Esophagus muscularis mucosa (tissue), 4 donors: ENCODE measurements around the gene TRAF3. TPM values are rescaled to one million over a fixed set of nuclear protein-coding genes. Genes with fewer than 3 reads are reported as not detected.
A peak's percentile ranks its signal among the peaks of the same experiment; 100 is the strongest.

ENCODE experiments used
- DNase-seq: peaks from one replicate; pipeline ENCODE4 v3.0.0-alpha.2; 2017; ENCODE audit errors: extremely low spot score
- H3K27ac ChIP-seq, 4 donors: fragments of 200-600 bp; sonication (generic); replicated peaks in 1 of 4; 1 replicate in 3 of 4; 2 replicates in 1 of 4; pipeline ENCODE4 v1.5.1; 2016 to 2019; ENCODE audit warnings: mild to moderate bottlenecking in 1 of 4
- H3K27me3 ChIP-seq, 4 donors: fragments of 200-600 bp; sonication (generic); one replicate each; pipeline versions ENCODE4 v1.5.1 to v1.6.0; 2016 to 2019
- H3K36me3 ChIP-seq, 4 donors: fragments of 200-600 bp; sonication (generic); one replicate each; pipeline ENCODE4 v1.5.1; 2016 to 2019
- H3K4me1 ChIP-seq, 4 donors: fragments of 200-600 bp; sonication (generic); one replicate each; pipeline ENCODE4 v1.5.1; 2016 to 2019
- H3K4me3 ChIP-seq, 4 donors: fragments of 200-600 bp; sonication (generic); 1 replicate in 2 of 4; 2 replicates in 2 of 4; pipeline ENCODE4 v1.5.1; 2016 to 2019; ENCODE audit warnings: mild to moderate bottlenecking in 4 of 4, moderate library complexity in 1 of 4
- H3K9me3 ChIP-seq, 4 donors: fragments of 200-600 bp; sonication (generic); 1 replicate in 3 of 4; 2 replicates in 1 of 4; pipeline ENCODE4 v1.5.1; 2016 to 2019
- EP300 ChIP-seq: sonication (generic); formaldehyde crosslinking; IDR thresholded peaks from one replicate; pipeline ENCODE4 v1.6.1; 2017; ENCODE audit warnings: antibody characterized with exemption
- POLR2A ChIP-seq: fragments of 450-650 bp; IDR thresholded peaks from one replicate; pipeline ENCODE4 v1.6.1; 2017; ENCODE audit warnings: antibody characterized with exemption, moderate library complexity, mild to moderate bottlenecking, low read depth
- POLR2AphosphoS5 ChIP-seq, 2 donors: sonication (generic); formaldehyde crosslinking; IDR thresholded peaks; one replicate each; pipeline ENCODE4 v1.6.1; 2017; ENCODE audit warnings: antibody characterized with exemption in 2 of 2
- WGBS: methylation state at CpG from one replicate; pipeline ENCODE4 v1.1.5; 2018; 5-methylcytosine and 5-hydroxymethylcytosine counted together
- intact Hi-C: fragments of 100-400 bp; cut with DNase I; formaldehyde crosslinking; loops from one replicate; pipeline ENCODE4 v1.15.1; 2023
- total RNA-seq, 4 donors: library from RNA; depleted of rRNA; stranded (reverse); fragments of >200 nt; gene quantifications; one replicate each; pipeline versions ENCODE4 v1.1.0 to v1.2.1, GENCODE V29; 2016
- TF ChIP-seq, protein P1 (sequence below), 3 experiments: fragments of 200-600 bp in 2 of 3; fragments of 450-650 bp in 1 of 3; sonication (generic) in 2 of 3; IDR thresholded peaks; one replicate each; pipeline ENCODE4 v1.5.1; 2017 to 2019; ENCODE audit warnings: antibody characterized with exemption in 3 of 3, mild to moderate bottlenecking in 2 of 3, moderate library complexity in 1 of 3

Gene TRAF3
- total RNA-seq, 4 donors from 2014 or later: 9.6 to 19.1 (median 17.5) TPM

DNA sequence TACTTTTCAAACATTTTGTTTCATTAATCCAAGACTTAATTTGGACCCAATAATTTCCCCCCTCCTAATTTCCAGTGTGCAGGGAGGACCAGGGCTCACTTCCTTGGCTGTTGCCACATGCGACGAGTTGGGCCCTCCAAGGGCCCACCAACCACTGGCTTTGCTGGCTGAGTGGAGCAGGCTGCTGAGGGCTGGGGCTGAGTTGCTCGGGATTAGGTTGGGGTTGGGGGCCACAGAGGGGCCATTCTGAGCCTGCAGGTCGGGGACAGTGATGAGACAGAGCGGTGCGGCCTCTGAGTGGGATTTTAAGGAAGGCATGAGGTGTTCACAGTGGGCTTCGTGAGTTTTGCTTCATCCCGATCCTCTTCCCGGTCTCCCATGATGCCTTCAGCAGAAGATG, 6.1 kb upstream of the TRAF3 start:
- no peak for DNase-seq
- Histone ChIP-seq H3K4me3 (no peak overlapping the region), H3K4me1 (peaks cover 0 to 12% (median 6%) of the 10 kb centered on the region in 4 donors), H3K27me3 (no peaks in the 10 kb centered on the region), H3K9me3 (no peaks in the 10 kb centered on the region), H3K27ac (no peak overlapping the region), H3K36me3 (no peaks in the 10 kb centered on the region)
- TF ChIP-seq POLR2A (no peak), POLR2AphosphoS5 (IDR thresholded peaks at IDR 0.05) (no peak), EP300 (no peak)
- TF ChIP-seq, protein P1, sequence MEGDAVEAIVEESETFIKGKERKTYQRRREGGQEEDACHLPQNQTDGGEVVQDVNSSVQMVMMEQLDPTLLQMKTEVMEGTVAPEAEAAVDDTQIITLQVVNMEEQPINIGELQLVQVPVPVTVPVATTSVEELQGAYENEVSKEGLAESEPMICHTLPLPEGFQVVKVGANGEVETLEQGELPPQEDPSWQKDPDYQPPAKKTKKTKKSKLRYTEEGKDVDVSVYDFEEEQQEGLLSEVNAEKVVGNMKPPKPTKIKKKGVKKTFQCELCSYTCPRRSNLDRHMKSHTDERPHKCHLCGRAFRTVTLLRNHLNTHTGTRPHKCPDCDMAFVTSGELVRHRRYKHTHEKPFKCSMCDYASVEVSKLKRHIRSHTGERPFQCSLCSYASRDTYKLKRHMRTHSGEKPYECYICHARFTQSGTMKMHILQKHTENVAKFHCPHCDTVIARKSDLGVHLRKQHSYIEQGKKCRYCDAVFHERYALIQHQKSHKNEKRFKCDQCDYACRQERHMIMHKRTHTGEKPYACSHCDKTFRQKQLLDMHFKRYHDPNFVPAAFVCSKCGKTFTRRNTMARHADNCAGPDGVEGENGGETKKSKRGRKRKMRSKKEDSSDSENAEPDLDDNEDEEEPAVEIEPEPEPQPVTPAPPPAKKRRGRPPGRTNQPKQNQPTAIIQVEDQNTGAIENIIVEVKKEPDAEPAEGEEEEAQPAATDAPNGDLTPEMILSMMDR (IDR thresholded peaks at IDR 0.05): no peak
- 95% methylated on average over 7 of the region's 9 CpGs for WGBS
- intact Hi-C loops: loop anchor here (10.0 kb wide), 1 partner anchor 144 kb away; no protein-coding TSS in a partner anchor

DNA sequence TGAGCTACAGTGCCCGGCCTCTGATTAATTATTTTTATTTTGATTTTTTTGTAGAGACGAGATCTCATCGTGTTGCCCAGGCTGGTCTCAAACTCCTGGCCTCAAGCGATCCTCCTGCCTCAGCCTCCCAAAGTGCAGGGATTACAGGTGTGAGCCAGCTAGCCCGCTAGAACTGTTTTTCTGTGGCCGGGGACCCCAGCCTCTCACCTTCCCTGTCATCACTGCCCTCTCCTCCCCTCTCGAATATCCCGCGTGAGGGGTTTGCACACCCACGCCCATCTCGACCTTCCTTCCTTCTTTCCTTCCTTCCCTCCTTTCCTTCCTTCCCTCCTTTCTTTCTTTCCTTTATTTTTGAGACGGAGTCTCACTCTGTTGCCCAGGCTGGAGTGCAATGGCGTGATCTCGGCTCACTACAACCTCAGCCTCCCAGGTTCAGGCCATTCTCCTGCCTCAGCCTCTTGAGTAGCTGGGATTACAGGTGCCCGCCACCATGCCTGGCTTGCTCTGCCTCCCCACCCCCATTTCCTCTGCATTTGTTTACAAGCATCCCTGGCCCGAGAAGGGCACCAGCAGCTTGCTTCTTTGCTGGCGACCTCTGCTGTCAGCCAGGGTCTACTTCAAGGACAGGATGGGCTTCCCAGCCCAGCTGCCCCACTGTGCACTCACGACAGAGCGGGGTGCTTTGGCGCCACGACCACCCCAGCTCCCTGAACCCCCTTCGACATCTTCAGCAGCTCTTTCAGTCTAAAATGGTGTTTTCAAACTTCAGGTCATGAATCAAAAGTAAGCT, 4.3 kb upstream of the TRAF3 start:
- Histone ChIP-seq H3K9me3 (no peaks in the 10 kb centered on the region), H3K27me3 (no peaks in the 10 kb centered on the region), H3K27ac (no peak overlapping the region), H3K36me3 (no peaks in the 10 kb centered on the region), H3K4me3 (no peak overlapping the region), H3K4me1 (peaks cover 0 to 19% (median 6%) of the 10 kb centered on the region in 4 donors)
- DNase-seq: no peak
- 84% methylated on average over 18 of the region's 22 CpGs for WGBS
- intact Hi-C loops: loop anchor here (10.0 kb wide), 1 partner anchor 142 kb away; no protein-coding TSS in a partner anchor
- TF ChIP-seq, protein P1 (IDR thresholded peaks at IDR 0.05): no peak
- TF ChIP-seq EP300 (no peak), POLR2AphosphoS5 (IDR thresholded peaks at IDR 0.05) (no peak), POLR2A (no peak)

DNA sequence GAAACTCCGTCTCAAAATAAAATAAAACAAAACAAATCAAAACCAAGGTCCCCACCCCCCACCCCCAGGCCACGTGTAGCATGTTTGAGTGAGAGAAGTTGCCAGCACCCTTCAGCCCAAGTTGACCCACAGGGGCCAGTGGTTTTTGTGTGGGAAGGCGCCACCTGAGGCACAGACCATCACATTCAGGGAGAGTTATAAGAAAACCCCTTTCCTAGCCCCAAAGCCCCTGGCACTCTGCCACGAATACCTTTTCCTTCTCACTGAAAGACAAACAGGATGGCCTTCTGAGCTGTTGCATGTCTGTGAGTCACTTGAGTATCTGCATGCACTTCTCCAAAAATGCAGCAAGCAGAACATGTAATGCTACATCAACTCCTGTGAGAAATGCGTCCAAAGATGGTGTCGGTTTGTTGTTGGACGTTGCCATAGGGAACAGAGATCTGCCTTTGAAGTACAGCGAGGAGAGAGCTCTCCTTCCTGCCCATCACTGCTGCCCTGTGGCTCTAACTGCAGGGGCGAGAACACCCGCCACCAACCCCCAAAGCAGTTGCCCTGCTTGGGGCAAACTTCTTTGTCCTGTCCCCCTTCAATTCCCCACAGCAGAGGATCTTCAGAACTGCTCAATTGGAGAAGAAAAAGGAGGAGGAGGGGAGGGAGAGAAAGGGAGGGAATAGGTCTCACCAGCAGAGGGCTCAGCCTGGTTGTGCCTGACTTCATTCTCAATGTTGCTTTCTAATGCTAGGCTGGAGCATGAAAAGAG, 2.7 kb upstream of the TRAF3 start:
- peak overlapping the region; percentile 13 to 85 (median 56) for H3K27ac ChIP-seq
- H3K4me3 ChIP-seq: no peak overlapping the region
- peaks cover 11 to 33% (median 18%) of the 10 kb centered on the region in 4 donors for H3K4me1 ChIP-seq
- intact Hi-C loops: loop anchor here (5.0 to 10.0 kb wide), 2 partner anchors 140 to 283 kb away; partner anchors contain the start of gene CDC42BPB
- no peak for DNase-seq
- 19% methylated on average over 6 of the region's 10 CpGs for WGBS
- H3K9me3 ChIP-seq: no peaks in the 10 kb centered on the region
- no peaks in the 10 kb centered on the region for H3K36me3 ChIP-seq
- no peaks in the 10 kb centered on the region for H3K27me3 ChIP-seq
- TF ChIP-seq POLR2AphosphoS5 (IDR thresholded peaks at IDR 0.05) (peak in 1 of 2 donors; percentile 41), POLR2A (no peak), EP300 (no peak)
- TF ChIP-seq, protein P1 (IDR thresholded peaks at IDR 0.05): peak; percentile 65 to 82 (median 66)

DNA sequence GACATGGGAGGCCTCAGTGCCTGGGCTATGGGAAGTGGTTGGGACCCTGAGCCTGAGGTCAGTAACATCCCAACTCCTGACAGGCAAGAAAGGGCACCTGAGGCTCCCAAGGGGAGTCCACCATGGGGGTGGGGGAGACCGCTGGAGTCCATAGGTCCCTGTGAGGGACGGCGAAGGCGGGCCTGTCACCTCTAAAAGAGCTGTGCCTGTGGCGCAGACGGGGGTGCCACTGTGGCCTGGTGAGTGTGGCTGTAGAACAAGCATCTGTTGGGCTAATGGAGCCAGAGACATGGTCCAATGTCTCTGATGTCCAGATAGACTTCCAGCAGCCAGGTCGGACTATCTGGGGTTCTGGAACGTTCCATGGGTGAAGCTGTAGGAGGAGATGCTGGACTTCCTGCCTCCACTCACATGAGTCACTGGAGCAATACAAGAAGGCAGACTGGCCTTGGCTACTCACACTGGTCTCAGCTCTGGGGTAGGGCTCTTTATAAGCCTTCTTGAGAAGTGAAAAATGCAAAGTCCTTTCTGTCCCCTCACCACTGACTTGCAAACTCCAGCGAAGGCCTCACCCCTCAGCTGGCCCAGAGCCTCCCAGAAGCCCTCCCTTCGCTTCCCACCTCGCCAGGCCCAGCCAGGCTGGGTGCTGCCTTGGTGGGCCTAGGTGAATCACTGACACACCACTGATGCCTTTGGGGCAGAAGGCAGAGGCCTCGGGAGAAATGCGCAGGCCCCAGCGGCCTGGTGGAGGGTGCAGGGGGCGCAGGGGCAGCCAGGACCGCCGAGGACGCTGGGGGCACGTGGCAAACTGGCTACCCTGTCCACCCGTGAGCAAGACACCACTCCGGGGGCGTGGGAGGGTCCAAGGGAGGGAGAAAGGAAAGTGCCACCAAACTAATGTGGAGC, 1.1 kb upstream of the TRAF3 start:
- WGBS: 83% methylated on average over 22 of the region's 22 CpGs
- no peaks in the 10 kb centered on the region for H3K9me3 ChIP-seq
- no peaks in the 10 kb centered on the region for H3K27me3 ChIP-seq
- H3K4me1 ChIP-seq: peaks cover 11 to 40% (median 24%) of the 10 kb centered on the region in 4 donors
- no peak for DNase-seq
- H3K27ac ChIP-seq: peak overlapping the region; percentile 74 to 85 (median 78)
- peak overlapping the region in 2 of 4 donors; percentile 45 to 82 for H3K4me3 ChIP-seq
- TF ChIP-seq POLR2AphosphoS5 (IDR thresholded peaks at IDR 0.05): peak in 1 of 2 donors; percentile 7
- no peak for TF ChIP-seq POLR2A
- no peaks in the 10 kb centered on the region for H3K36me3 ChIP-seq
- intact Hi-C loops: loop anchor here (5.0 to 10.0 kb wide), 2 partner anchors 139 to 281 kb away; partner anchors contain the start of gene CDC42BPB
